ENCODE measurements around the gene CPT2. TPM values are rescaled to one million over a fixed set of nuclear protein-coding genes. Genes with fewer than 3 reads are reported as not detected.
A peak's percentile ranks its signal among the peaks of the same experiment; 100 is the strongest.
"Not testable (repeated sequence)": the region's sequence is repeated elsewhere in the genome, so short reads cannot be mapped to it uniquely, and the experiment has no call there.

The CPT2 gene
- polyA plus RNA-seq, 3 donors from 2014 or later, result 11.6 to 21.8 (median 20.7) TPM

GRCh38 chr1:53166912-53167311 lies 29.7 kb upstream of the CPT2 start:
- DNase-seq, result no peak
- Mint-ChIP-seq H3K9me3 (no peaks in the 10 kb centered on the region), H3K27ac (no peak overlapping the region), H3K4me3 (no peak overlapping the region), H3K27me3 (ENCODE audit: low read depth in 3 of 3) (peaks cover 0 to 5% (median 2%) of the 10 kb centered on the region in 3 donors), H3K36me3 (no peaks in the 10 kb centered on the region), H3K4me1 (peaks cover 6 to 8% of the 10 kb centered on the region in 2 donors)

DNA sequence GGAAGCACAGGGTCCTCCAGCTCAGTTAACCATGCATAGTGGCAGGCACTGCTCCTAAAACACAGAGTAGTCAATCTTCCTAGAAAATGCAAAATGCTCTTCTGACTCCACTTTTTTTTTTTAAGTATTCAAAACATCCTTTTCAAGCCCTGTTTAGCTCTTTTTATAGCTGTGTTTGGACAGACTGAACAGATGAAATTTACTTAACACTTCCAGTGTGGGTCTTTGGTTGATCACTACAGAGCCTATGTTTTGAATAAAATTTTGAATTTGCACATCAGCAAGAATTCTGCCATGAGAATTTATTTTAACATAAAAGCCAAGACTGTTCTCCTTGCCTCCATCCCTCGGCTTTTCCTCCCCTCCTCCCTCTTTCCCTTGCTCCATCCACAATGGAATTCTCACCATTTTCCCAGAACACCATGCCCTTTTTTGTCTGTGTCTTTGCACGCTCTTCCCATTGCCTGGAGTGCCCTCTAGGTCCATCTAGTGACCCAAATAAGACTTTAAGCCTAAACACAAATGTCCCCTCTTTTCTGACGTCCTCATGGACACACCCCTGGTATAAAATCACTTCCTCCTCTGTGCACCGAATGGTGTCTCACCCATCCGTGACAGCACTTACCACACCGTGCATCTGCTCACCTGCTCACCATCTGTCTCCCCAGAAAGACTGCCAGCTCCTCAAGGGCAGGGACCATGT lies 24.0 kb upstream of the CPT2 start:
- peaks cover 19% of the 10 kb centered on the region in 2 donors for H3K4me1 Mint-ChIP-seq
- H3K27ac Mint-ChIP-seq, result peak overlapping the region; percentile 17 to 85 (median 68)
- H3K4me3 Mint-ChIP-seq, result peak overlapping the region; percentile 10 to 64 (median 41)
- no peaks in the 10 kb centered on the region for H3K36me3 Mint-ChIP-seq
- H3K9me3 Mint-ChIP-seq, result peaks cover 0 to 1% (median 0%) of the 10 kb centered on the region in 6 donors
- peaks cover 0 to 10% (median 4%) of the 10 kb centered on the region in 3 donors for H3K27me3 Mint-ChIP-seq (ENCODE audit: low read depth in 3 of 3)
- DNase-seq, result peak in 2 of 3 donors; percentile 9 to 26

DNA sequence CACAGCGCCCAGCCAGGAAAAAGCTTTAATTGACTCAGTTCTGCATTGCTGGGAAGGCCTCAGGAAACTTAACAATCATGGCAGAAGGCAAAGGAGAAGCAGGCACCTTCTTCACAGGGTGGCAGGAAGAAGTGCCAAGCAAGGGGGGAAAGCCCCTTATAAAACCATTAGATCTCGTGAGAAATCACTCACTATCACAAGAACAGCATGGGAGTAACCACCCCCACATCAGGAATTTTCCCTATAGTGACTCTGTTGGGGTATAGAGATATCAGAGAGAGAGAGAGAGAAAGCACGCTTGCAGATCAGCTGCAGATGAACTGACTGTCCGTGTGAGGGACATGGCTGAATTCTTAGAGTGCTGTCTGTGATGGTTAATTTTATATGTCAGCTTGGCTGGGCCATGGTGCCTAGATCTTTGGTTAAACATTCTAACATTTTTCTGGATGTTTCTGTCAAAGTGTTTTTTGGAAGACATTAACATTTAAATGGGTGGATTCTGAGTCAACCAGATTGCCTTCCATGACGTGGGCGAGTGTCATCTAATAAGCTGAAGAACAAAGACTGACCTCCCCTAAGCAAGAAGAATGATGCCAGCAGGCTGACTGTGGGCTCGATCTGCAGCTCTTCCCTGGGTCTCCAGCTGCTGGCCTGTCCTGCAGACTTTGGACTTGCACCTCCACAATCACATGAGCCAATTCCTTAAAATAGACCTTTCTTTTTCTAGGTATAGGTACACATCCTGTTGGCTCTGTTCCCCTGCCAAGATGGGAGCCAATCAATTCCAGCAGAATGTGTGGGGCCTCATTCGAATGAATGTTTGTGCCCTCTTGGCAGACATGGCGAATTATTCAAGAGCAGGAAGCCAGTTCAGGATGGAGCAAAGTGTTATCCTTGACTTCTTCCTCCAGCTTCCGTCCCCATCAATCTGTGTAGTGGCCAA lies 21.4 kb upstream of the CPT2 start:
- peak overlapping the region in 2 of 6 donors; percentile 2 to 51 for H3K27ac Mint-ChIP-seq
- H3K4me1 Mint-ChIP-seq, result peaks cover 19% of the 10 kb centered on the region in 2 donors
- no peak overlapping the region for H3K4me3 Mint-ChIP-seq
- H3K9me3 Mint-ChIP-seq, result peaks cover 0 to 1% (median 0%) of the 10 kb centered on the region in 6 donors
- H3K27me3 Mint-ChIP-seq (ENCODE audit: low read depth in 3 of 3), result peaks cover 2 to 8% (median 5%) of the 10 kb centered on the region in 3 donors
- DNase-seq, result no peak
- H3K36me3 Mint-ChIP-seq, result no peaks in the 10 kb centered on the region

DNA sequence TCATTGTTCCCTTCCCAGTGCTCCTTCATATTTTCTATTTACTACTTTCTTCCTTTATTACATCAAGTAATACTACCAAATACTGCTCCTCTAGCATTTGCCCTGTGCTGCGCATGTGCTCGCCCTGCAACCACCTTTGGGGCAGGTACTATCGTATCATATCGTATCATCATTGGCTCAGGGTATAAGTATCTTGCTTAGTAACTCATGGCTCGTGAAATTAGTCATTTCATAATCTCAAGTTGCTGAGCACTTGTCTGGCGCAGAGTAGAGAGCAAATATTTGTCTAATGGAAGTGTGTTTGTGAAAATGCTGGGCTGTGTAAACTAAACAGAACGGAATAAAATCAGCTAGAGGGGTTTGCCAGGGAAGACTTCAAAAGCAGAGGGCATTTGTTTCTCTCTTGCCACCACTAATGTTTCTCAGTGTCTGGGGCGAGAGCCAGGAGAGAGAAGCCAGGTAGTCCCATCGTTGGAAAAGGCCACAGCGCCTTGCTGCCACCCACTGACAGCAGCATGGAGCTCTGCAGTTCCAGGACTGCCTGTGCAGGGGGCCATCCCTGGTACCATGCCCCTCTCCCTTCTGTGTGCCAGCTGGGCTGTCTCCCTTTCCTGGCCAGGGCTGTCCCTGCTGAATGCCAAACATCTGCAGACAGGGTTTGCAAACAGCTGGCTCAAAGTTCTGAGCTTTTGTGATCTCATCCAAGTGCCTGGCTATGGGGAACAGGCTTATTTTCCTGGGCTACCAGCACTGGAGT lies 20.0 kb upstream of the CPT2 start:
- peaks cover 0 to 1% (median 0%) of the 10 kb centered on the region in 6 donors for H3K9me3 Mint-ChIP-seq
- no peaks in the 10 kb centered on the region for H3K36me3 Mint-ChIP-seq
- DNase-seq, result no peak
- peaks cover 11 to 17% of the 10 kb centered on the region in 2 donors for H3K4me1 Mint-ChIP-seq
- H3K27ac Mint-ChIP-seq, result peak overlapping the region in 2 of 6 donors; percentile 2 to 51
- H3K4me3 Mint-ChIP-seq, result no peak overlapping the region
- peaks cover 2 to 8% (median 5%) of the 10 kb centered on the region in 3 donors for H3K27me3 Mint-ChIP-seq (ENCODE audit: low read depth in 3 of 3)

GRCh38 chr1:53180226-53180625 lies 16.4 kb upstream of the CPT2 start:
- Mint-ChIP-seq H3K27me3 (ENCODE audit: low read depth in 3 of 3) (peaks cover 2 to 5% (median 3%) of the 10 kb centered on the region in 3 donors), H3K4me1 (peaks cover 0 to 4% of the 10 kb centered on the region in 2 donors), H3K4me3 (no peak overlapping the region), H3K27ac (peak overlapping the region in 1 of 6 donors; percentile 38), H3K9me3 (peaks cover 0 to 1% (median 0%) of the 10 kb centered on the region in 6 donors), H3K36me3 (no peaks in the 10 kb centered on the region)
- no peak for DNase-seq

DNA sequence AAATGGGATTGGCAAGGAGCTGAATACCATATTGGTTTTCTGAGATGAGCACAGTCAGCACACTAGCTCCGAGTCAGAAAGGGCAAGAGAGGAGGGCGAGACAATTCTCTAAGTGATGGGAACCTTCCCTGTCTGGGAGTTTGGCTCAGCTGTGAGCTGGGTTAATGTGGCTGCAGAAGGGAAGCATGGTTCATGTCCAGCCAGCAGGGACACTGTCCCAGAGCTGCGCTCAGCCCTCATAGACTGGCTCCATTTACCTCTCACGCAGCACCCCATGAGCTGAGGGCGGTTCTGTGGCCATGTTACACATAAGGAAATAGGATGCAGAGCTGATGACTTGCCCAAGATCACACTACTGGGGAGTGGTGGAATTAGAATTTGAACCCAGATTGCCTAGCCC lies 15.7 kb upstream of the CPT2 start:
- Mint-ChIP-seq H3K9me3 (no peaks in the 10 kb centered on the region), H3K4me3 (peak overlapping the region in 1 of 5 donors; percentile 18), H3K4me1 (peaks cover 0 to 4% of the 10 kb centered on the region in 2 donors), H3K27me3 (ENCODE audit: low read depth in 3 of 3) (peaks cover 1 to 3% (median 2%) of the 10 kb centered on the region in 3 donors), H3K27ac (no peak overlapping the region), H3K36me3 (no peaks in the 10 kb centered on the region)
- no peak for DNase-seq

GRCh38 chr1:53182111-53182593 lies 14.5 kb upstream of the CPT2 start:
- Mint-ChIP-seq H3K27ac (no peak overlapping the region), H3K27me3 (ENCODE audit: low read depth in 3 of 3) (peaks cover 1 to 5% (median 3%) of the 10 kb centered on the region in 3 donors), H3K4me1 (peaks cover 0 to 4% of the 10 kb centered on the region in 2 donors), H3K36me3 (no peaks in the 10 kb centered on the region), H3K9me3 (no peaks in the 10 kb centered on the region), H3K4me3 (no peak overlapping the region)
- peak; percentile 68 to 79 (median 70) for DNase-seq

DNA sequence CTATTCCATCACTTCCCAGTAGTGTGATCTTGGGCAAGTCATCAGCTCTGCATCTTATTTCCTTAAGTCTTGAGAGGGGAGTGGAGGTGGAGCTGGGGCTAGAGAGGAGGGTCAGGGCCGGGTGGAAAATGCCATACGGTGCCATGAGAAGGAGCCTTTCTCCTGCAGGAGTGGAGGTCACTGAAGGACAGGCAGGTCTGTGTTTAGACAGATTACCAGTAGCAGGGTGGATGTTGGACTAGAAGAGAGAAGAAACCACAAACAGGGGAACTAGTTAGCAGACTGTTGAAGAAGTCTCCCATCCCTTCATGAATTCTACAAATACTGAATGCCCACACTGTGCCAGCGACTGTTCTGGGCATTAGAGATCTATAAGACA lies 13.9 kb upstream of the CPT2 start:
- no peak for DNase-seq
- H3K4me3 Mint-ChIP-seq, result no peak overlapping the region
- no peaks in the 10 kb centered on the region for H3K9me3 Mint-ChIP-seq
- peaks cover 0 to 5% (median 1%) of the 10 kb centered on the region in 3 donors for H3K27me3 Mint-ChIP-seq (ENCODE audit: low read depth in 3 of 3)
- peaks cover 0 to 4% of the 10 kb centered on the region in 2 donors for H3K4me1 Mint-ChIP-seq
- H3K36me3 Mint-ChIP-seq, result no peaks in the 10 kb centered on the region
- H3K27ac Mint-ChIP-seq, result no peak overlapping the region

DNA sequence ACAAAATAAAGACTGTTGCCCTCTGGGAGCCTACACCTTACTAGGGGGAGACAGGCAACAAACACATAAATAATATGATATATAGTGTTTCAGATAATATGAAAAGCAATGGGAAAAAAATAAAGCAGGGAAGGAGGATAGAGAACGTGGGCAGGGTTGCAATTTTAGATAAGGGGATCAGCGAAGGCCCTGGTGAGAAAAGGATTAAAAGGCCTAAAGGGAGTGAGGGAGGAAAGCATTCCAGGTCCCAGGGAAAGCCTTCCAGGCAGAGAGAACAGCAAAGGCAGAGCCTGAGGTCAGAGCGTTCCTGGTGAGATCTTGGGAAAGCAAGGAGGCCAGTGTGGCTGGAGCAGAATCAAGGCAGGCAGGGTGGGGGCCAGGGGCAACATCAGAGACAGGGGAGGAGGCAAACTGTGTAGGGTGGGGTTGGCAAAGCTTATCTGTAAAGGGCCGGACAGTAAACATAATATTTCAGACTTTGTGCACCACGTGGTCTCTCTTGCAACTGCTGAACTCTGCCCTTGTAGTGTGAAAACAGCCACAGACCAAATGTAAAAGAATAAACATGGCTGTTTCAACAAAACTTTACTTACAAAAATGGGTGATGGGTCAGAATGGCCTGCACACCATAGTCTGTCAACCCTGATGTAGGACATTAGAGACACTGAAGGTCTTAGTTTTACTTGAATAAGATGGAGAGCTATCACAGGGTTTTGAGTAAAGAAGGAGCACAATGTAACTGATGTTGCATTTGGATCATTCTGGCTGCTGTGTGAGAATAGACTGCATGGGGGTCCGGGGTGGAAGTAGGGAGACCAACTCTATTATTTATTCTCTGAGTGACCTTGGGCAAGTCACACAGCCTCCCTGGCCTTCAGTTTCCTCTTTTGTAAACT lies 13.3 kb upstream of the CPT2 start:
- H3K4me1 Mint-ChIP-seq, result peaks cover 0 to 4% of the 10 kb centered on the region in 2 donors
- DNase-seq, result no peak
- H3K9me3 Mint-ChIP-seq, result no peaks in the 10 kb centered on the region
- no peaks in the 10 kb centered on the region for H3K36me3 Mint-ChIP-seq
- H3K27ac Mint-ChIP-seq, result no peak overlapping the region
- peaks cover 0 to 5% (median 0%) of the 10 kb centered on the region in 3 donors for H3K27me3 Mint-ChIP-seq (ENCODE audit: low read depth in 3 of 3)
- H3K4me3 Mint-ChIP-seq, result no peak overlapping the region

GRCh38 chr1:53185955-53186297 lies 10.7 kb upstream of the CPT2 start:
- H3K9me3 Mint-ChIP-seq; H3K27me3 Mint-ChIP-seq (ENCODE audit: low read depth in 3 of 3); H3K27ac Mint-ChIP-seq; DNase-seq; H3K4me3 Mint-ChIP-seq; H3K36me3 Mint-ChIP-seq; H3K4me1 Mint-ChIP-seq: not testable (repeated sequence)

DNA sequence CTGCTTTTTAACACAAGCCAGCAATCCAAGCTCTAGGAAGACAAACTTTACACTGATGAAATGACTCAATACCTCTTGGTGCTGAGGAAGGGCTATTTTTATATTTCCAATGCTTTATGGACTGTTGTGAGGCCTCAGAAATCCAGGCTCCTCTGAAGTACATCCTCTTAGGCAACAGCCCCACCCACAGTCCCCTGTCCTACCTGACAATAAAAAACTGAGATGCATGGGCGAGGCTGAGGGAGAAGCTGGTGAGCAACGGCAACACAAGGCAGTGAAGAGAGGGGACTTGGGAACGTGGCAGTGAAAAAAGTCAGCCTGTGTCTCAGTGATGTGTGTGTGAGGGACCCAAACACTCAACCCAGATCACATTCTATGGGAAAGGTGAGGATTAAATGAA lies 10.1 kb upstream of the CPT2 start:
- Mint-ChIP-seq H3K36me3 (no peaks in the 10 kb centered on the region), H3K27ac (no peak overlapping the region), H3K4me1 (no peaks in the 10 kb centered on the region), H3K9me3 (no peaks in the 10 kb centered on the region), H3K27me3 (ENCODE audit: low read depth in 3 of 3) (peaks cover 0 to 3% (median 0%) of the 10 kb centered on the region in 3 donors), H3K4me3 (no peak overlapping the region)
- no peak for DNase-seq

DNA sequence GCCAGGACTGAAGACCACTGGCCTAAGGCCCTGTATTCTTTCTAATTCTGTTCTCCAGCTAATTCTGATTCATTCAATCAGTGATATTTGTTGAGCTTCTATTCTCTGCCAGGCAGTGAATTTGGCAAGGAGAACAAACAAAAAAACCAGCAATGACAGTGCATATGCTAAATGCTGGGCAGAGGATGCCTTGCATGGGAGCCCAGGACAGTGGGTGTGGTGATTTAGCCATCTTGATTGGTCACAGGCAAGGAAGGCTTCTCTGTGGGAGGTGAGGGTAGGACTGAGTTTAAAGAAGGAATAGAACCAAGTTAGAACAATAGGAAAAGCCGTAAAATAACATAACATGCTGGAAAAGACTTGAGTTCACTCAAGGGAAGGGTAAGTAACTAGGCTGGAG lies 9.2 kb upstream of the CPT2 start:
- H3K4me1 Mint-ChIP-seq, result no peaks in the 10 kb centered on the region
- peaks cover 0 to 3% (median 0%) of the 10 kb centered on the region in 3 donors for H3K27me3 Mint-ChIP-seq (ENCODE audit: low read depth in 3 of 3)
- H3K4me3 Mint-ChIP-seq, result no peak overlapping the region
- H3K9me3 Mint-ChIP-seq, result no peaks in the 10 kb centered on the region
- H3K27ac Mint-ChIP-seq, result no peak overlapping the region
- no peaks in the 10 kb centered on the region for H3K36me3 Mint-ChIP-seq
- no peak for DNase-seq

GRCh38 chr1:53188099-53188498 lies 8.5 kb upstream of the CPT2 start:
- Mint-ChIP-seq H3K27me3 (ENCODE audit: low read depth in 3 of 3) (peaks cover 0 to 3% (median 0%) of the 10 kb centered on the region in 3 donors), H3K4me3 (no peak overlapping the region)

More at GRCh38 chr1:53188099-53188498, 8.5 kb upstream of the CPT2 start:
- no peaks in the 10 kb centered on the region for H3K36me3 Mint-ChIP-seq
- H3K27ac Mint-ChIP-seq, result no peak overlapping the region
- no peak for DNase-seq
- no peaks in the 10 kb centered on the region for H3K9me3 Mint-ChIP-seq
- H3K4me1 Mint-ChIP-seq, result no peaks in the 10 kb centered on the region
